ENCODE results near the gene JAZF1. TPM values are rescaled to one million over a fixed set of nuclear protein-coding genes. Genes with fewer than 3 reads are reported as not detected.
"Not testable (repeated sequence)": the region's sequence is repeated elsewhere in the genome, so short reads cannot be mapped to it uniquely, and the experiment has no call there.

Gene JAZF1
- total RNA-seq, 1 donor from 2014 or later = 4.7 TPM

GRCh38 chr7:27897001-27897400, 283.6 kb downstream of the JAZF1 start:
- intact Hi-C loops (cut with micrococcal nuclease) = no loop called here

GRCh38 chr7:27895551-27895950, 285.0 kb downstream of the JAZF1 start:
- intact Hi-C loops (cut with micrococcal nuclease) = no loop called here

- intact Hi-C loops (cut with micrococcal nuclease) = loop anchor here (1.0 to 5.0 kb wide), 2 partner anchors 11 to 1718 kb away; no protein-coding TSS in a partner anchor
Measured at GRCh38 chr7:27890205-27890849, 290.3 kb downstream of the JAZF1 start.

- intact Hi-C loops (cut with micrococcal nuclease) = loop anchor here (1.0 to 5.0 kb wide), 2 partner anchors 12 to 1717 kb away; no protein-coding TSS in a partner anchor
Measured at GRCh38 chr7:27889800-27890199, 290.8 kb downstream of the JAZF1 start.

GRCh38 chr7:27888736-27889135, 291.9 kb downstream of the JAZF1 start:
- intact Hi-C loops (cut with micrococcal nuclease) = no loop called here

- intact Hi-C loops (cut with micrococcal nuclease) = not testable (repeated sequence)
Measured at GRCh38 chr7:27886710-27887109, 293.9 kb downstream of the JAZF1 start.

GRCh38 chr7:27885652-27886051, 294.9 kb downstream of the JAZF1 start:
- intact Hi-C loops (cut with micrococcal nuclease) = no loop called here

- intact Hi-C loops (cut with micrococcal nuclease) = no loop called here
Measured at GRCh38 chr7:27883696-27884095, 296.9 kb downstream of the JAZF1 start.

- intact Hi-C loops (cut with micrococcal nuclease) = no loop called here
Measured at GRCh38 chr7:27876756-27877155, 303.8 kb downstream of the JAZF1 start.

- intact Hi-C loops (cut with micrococcal nuclease) = no loop called here
Measured at GRCh38 chr7:27875832-27876231, 304.8 kb downstream of the JAZF1 start.

GRCh38 chr7:27875061-27875460, 305.5 kb downstream of the JAZF1 start:
- intact Hi-C loops (cut with micrococcal nuclease) = no loop called here

- intact Hi-C loops (cut with micrococcal nuclease) = no loop called here
Measured at GRCh38 chr7:27873981-27874957, 306.3 kb downstream of the JAZF1 start.

- intact Hi-C loops (cut with micrococcal nuclease) = no loop called here
Measured at GRCh38 chr7:27872356-27873275, 308.0 kb downstream of the JAZF1 start.

GRCh38 chr7:27871866-27872265, 308.7 kb downstream of the JAZF1 start:
- intact Hi-C loops (cut with micrococcal nuclease) = no loop called here

GRCh38 chr7:27871086-27871485, 309.5 kb downstream of the JAZF1 start:
- intact Hi-C loops (cut with micrococcal nuclease) = no loop called here

GRCh38 chr7:27870595-27870994, 310.0 kb downstream of the JAZF1 start:
- intact Hi-C loops (cut with micrococcal nuclease) = no loop called here

- intact Hi-C loops (cut with micrococcal nuclease) = no loop called here
Measured at GRCh38 chr7:27869056-27869455, 311.5 kb downstream of the JAZF1 start.

- intact Hi-C loops (cut with micrococcal nuclease) = no loop called here
Measured at GRCh38 chr7:27868131-27868550, 312.5 kb downstream of the JAZF1 start.

GRCh38 chr7:27866828-27867672, 313.5 kb downstream of the JAZF1 start:
- intact Hi-C loops (cut with micrococcal nuclease) = no loop called here

- intact Hi-C loops (cut with micrococcal nuclease) = no loop called here
Measured at GRCh38 chr7:27866256-27866655, 314.3 kb downstream of the JAZF1 start.

All from T-helper 1 cell treated with Interleukin-12 subunit alpha and Interleukin-12 subunit beta and Interleukin-4 antibody, amounts not matched to agents 30 ng/mL and 1 ng/mL, for 36 hours (primary cell).